Astrocyte of the spinal cord (primary cell): ENCODE results near the gene TSPAN32.

Experiments used
- DNase-seq: peaks from one replicate; pipeline ENCODE4 v3.0.0; 2011; ENCODE audit warnings: low read depth, low spot score
- H3K4me3 ChIP-seq: 2 replicates; pipeline ENCODE4 v1.5.1; 2011; ENCODE audit warnings: low read depth, mild to moderate bottlenecking, low read length, moderate library complexity
- CTCF ChIP-seq: IDR thresholded peaks from 2 replicates; pipeline ENCODE4 v1.5.1; 2012; ENCODE audit warnings: low read depth, mild to moderate bottlenecking, low read length, inconsistent platforms
- in situ Hi-C: cut with HindIII; loops from 2 replicates; pipeline ENCODE4 v1.10.0; 2017; ENCODE audit warnings: low sequenced_read_pairs

TSPAN32 gene

GRCh38 chr11:2296913-2297622 lies 4.7 kb upstream of the TSPAN32 start:
- H3K4me3 ChIP-seq, result no peak overlapping the region
- in situ Hi-C loops, result no loop called here
- DNase-seq, result no peak
- no peak for TF ChIP-seq CTCF

GRCh38 chr11:2297623-2298030 lies 4.2 kb upstream of the TSPAN32 start:
- in situ Hi-C loops, result no loop called here
- no peak overlapping the region for H3K4me3 ChIP-seq
- no peak for DNase-seq
- no peak for TF ChIP-seq CTCF

GRCh38 chr11:2298131-2298794 lies 3.5 kb upstream of the TSPAN32 start:
- no peak overlapping the region for H3K4me3 ChIP-seq
- TF ChIP-seq CTCF, result no peak
- no peak for DNase-seq
- in situ Hi-C loops, result no loop called here

GRCh38 chr11:2298795-2299761 lies 2.7 kb upstream of the TSPAN32 start:
- TF ChIP-seq CTCF, result peak; percentile 31
- in situ Hi-C loops, result no loop called here
- no peak for DNase-seq
- H3K4me3 ChIP-seq, result no peak overlapping the region

- H3K4me3 ChIP-seq, result no peak overlapping the region
- DNase-seq, result no peak
- in situ Hi-C loops, result no loop called here
- TF ChIP-seq CTCF, result no peak
Observed at GRCh38 chr11:2299773-2300172, 2.0 kb upstream of the TSPAN32 start.

- DNase-seq, result no peak
- TF ChIP-seq CTCF, result no peak
- in situ Hi-C loops, result no loop called here
- H3K4me3 ChIP-seq, result no peak overlapping the region
Observed at GRCh38 chr11:2300290-2300935, 1.4 kb upstream of the TSPAN32 start.
